Skin of body (tissue), 2 donors: ENCODE results near the gene PACS1. TPM values are rescaled to one million over a fixed set of nuclear protein-coding genes. Genes with fewer than 3 reads are reported as not detected.
"Not testable (repeated sequence)": the region's sequence is repeated elsewhere in the genome, so short reads cannot be mapped to it uniquely, and the experiment has no call there.

ENCODE experiments used
- DNase-seq: peaks from one replicate; lab custom pipeline; 2025; lab: John Stamatoyannopoulos, UW
- total RNA-seq: library from RNA; depleted of rRNA; stranded (reverse); fragments of >200 nt; gene quantifications from one replicate; pipeline ENCODE4 v1.2.3, GENCODE V29; 2014

PACS1 gene
- total RNA-seq, 1 donor from 2014 or later: 31.0 TPM

GRCh38 chr11:66107600-66108510 is 37.8 kb downstream of the PACS1 start:
- no peak for DNase-seq

- DNase-seq: no peak
Observed at GRCh38 chr11:66109294-66109693, 39.2 kb downstream of the PACS1 start.

- DNase-seq: no peak
Observed at GRCh38 chr11:66111158-66111557, 41.1 kb downstream of the PACS1 start.

- no peak for DNase-seq
Observed at GRCh38 chr11:66112041-66112491, 42.0 kb downstream of the PACS1 start.

DNA sequence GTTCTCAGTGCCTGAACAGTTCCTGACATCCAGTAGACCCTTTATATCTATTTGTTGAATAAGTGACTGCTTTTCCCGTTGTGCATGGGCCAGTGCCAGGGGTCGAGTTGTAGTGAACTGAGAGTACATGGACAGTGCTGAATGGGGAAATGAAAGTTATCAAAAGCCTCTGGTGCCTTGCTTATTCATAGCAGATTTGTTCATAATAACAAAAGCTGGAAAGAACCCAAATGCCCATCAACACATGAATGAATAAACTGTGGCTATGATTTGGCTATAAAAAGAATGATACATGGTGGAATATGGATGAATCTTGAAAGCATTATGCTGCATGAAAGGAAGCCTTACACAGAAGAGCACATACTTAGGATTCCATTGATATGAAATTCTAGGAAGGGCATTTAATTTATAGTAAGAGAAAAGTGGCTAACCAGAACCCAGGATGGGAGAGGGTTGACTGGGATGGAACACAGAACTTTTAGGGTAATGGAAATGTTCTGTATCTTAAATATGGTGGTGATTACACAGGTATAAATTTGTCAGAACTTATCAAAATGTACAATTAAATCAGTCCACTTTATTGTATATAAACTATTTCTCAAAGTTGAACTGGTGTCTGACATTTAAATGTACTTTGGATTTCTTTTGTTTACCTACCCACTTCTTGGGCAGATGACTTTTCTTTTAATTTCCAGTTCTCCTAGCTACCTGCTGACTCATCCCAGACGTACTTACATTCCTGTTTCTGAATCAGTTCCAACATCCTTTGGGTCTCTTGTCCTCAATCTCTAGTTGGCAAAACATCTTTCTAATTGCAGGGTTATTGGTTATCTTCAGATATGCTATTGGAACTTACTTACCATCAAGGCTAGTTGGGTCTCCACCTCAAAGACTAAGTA is 42.8 kb downstream of the PACS1 start:
- no peak for DNase-seq

DNA sequence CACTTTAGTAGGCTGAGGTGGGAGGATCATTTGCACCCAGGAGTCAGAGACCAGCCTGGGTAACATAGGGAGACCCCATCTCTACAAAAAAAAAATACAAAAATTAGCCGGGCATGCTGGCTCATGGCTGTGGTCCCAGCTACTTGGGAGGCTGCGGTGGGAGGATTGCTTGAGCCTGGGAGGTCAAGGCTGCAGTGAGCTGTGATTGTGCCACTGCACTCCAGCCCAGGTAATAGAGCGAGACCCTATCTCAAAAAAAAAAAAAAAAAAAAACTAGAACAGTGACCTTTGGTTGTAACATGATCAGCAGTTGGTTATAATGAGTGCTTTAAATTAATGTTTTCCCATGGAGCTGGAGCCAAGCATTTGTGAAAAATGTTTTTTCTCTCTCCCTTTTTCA is 44.9 kb downstream of the PACS1 start:
- not testable (repeated sequence) for DNase-seq

GRCh38 chr11:66115638-66116301 is 45.7 kb downstream of the PACS1 start:
- no peak for DNase-seq

GRCh38 chr11:66116576-66117361 is 46.7 kb downstream of the PACS1 start:
- DNase-seq: no peak

DNA sequence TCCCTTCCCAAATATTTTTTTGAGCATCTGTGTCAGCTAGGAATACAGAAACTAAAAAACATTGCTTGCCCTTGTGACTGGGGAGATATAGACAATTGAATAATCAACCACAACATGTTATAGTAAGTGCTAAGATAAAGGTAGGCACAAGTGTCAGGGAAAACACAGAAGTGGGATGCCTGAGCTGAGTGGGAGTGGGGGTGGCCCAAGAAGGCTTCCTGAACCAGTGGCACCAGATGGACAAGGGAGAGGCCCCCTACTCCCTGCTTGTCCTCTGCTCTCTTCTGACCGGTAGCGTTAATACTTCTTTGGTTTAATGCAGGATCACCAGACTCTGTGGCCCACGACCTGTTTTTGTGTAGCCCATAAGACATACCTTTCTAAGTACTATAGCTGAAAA is 48.8 kb downstream of the PACS1 start:
- DNase-seq: no peak

- no peak for DNase-seq
Observed at GRCh38 chr11:66119348-66120133, 49.5 kb downstream of the PACS1 start.

DNA sequence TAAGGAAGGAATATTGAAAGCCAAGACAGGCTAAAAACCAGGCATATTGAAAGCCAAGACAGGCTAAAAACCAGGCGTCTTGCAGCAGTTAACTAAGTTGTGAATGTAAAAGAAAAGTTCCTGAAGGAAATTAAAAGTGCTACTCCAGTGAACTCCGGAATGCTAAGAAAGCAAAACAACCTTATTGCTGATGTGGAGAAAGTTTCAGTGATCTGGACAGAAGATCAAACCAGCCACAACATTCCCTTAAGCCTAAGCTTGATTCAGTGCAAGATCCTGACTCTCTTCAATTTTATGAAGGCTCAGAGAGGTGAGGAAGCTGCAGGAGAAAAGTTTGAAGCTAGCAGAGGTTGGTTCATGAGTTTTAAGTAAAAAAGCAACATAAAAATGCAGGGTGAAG is 51.4 kb downstream of the PACS1 start:
- DNase-seq: no peak

DNA sequence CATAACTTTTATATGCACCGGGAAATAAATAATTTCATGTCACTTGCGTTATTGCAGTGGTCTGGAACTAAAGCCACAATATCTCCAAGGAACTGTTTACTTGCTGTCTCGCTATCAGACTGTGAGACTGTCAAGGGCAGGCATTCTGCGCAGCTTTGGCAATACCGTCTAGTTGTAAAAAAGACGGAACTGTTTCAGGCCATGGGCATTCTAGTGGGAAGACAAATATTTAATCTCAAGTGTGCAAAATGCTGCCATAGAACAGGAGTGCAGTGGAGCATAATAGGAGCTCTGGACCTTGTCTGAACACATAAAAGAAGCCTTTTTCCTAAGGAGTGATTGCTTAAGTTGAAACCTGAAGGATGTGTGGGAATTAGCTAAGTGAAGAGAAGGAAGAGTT is 53.8 kb downstream of the PACS1 start:
- no peak for DNase-seq

GRCh38 chr11:66124564-66124963 is 54.5 kb downstream of the PACS1 start:
- DNase-seq: no peak

- no peak for DNase-seq
Observed at GRCh38 chr11:66126064-66126463, 56.0 kb downstream of the PACS1 start.

DNA sequence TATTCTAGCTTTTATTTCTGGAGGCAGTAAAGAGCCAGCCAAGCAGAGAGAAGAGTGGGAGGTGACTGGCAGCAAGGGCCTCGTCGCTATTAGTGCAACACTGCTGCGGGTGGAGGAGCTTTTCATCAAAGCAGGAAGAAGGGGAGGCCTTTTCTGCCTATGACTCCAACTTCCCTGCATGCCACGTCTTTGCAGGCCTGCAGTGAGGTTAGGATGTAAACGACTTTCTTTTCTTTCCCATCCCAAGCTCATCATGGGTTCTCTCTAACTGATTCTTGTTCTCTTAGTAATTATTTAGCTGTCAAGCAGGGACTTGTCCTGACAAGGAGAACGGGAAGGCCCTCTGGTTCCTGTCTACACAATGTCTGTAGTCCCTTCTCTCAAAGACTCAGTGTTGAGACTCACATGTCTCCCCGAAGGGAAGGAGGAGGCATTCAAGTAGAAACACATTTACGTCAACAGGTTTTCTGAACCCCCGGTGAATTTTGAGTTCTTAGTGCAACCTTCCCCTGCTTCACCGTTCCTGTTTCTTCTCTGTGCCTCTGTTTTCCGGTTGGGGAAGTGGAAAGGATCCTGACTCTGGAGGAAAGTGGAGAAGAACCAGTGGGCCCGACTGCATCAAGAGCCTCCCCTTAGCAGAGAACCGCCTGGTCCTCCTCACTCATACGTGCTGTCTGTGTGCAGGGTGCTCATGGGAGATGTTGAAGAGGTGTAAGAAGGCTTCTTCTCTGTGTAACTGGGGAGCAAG is 56.9 kb downstream of the PACS1 start:
- peak; percentile 75 for DNase-seq

DNA sequence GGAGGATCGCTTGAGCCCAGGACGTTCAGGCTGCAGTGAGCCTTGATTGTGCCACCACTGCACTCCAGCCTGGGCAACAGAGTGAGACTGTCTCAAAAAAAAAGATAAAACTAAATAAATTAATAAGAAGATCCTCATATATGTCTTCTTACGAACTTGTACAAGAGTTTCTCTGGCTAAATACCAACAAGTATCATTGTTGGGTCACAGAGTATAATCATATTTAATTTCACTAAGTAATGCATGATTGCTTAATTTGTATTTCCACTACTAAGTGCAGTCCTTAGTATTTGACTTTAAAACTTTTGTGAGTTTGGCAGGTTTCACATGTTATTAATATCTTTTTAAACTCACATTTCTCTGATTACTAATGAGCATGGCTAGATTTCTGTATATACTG is 60.9 kb downstream of the PACS1 start:
- DNase-seq: no peak

- no peak for DNase-seq
Observed at GRCh38 chr11:66131937-66132632, 62.0 kb downstream of the PACS1 start.

GRCh38 chr11:66133216-66133775 is 63.2 kb downstream of the PACS1 start:
- no peak for DNase-seq
